Camera-type eye (tissue), 1 donor: ENCODE measurements around the gene MAEL. TPM values are rescaled to one million over a fixed set of nuclear protein-coding genes. Genes with fewer than 3 reads are reported as not detected.

ENCODE experiments used
- total RNA-seq: library from RNA; depleted of rRNA; stranded (reverse); fragments of >200 nt; gene quantifications from one replicate; pipeline ENCODE4 v1.2.3, GENCODE V29; 2014

Gene MAEL
- total RNA-seq = 2.4 TPM

GRCh38 chr1:166988974-166989515 lies at the start of gene MAEL:
TSS of gene MAEL (plus strand) at chr1:166989280. CDS start at chr1:166989353, 73 bp downstream.

GRCh38 chr1:166975361-166976129 lies 13.5 kb upstream of the MAEL start, which contains the start of gene ILDR2:
TSS of gene ILDR2 (minus strand) at chr1:166975540. CDS start at chr1:166975268, 272 bp downstream.

Other genes with a start within 250 kb of the MAEL start
- 49.5 TPM for gene POGK, start 149.8 kb upstream of the MAEL start, total RNA-seq
- gene TADA1, start 113.0 kb upstream of the MAEL start, total RNA-seq = 32.9 TPM
- 153 TPM for gene ILDR2, start 13.7 kb upstream of the MAEL start, total RNA-seq
- not detected for gene GPA33, start 101.1 kb downstream of the MAEL start, total RNA-seq
- 7.7 TPM for gene STYXL2, start 104.8 kb downstream of the MAEL start, total RNA-seq
- gene POU2F1, start 231.6 kb downstream of the MAEL start, total RNA-seq = 62.8 TPM